ENCODE data around the gene TAF11L5.
"Not testable (repeated sequence)": the region's sequence is repeated elsewhere in the genome, so short reads cannot be mapped to it uniquely, and the experiment has no call there.

Gene TAF11L5

DNA sequence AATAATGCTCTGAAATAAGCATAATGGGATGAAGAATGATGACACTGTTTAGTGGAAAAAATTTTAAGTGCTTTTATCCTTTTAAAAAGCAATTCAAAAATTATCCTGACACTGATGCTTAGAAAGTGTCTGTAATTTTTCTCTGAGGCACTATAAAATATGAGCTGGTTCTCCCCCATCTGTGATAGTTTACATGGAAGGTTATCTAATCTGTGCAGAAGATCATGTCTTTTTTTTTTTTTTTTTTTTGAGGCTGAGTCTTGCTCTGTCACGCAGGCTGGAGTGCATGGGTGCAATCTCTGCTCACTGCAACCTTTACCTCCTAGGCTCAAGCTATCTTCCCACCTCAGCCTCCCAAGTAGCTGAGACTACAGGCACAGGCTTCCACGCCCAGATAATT is 42.2 kb upstream of the TAF11L5 start:
- Histone ChIP-seq H4K20me1 (ENCODE audit: insufficient read depth, low read length) (no peaks in the 10 kb centered on the region), H3K4me3 (ENCODE audit: low read length) (no peak overlapping the region), H3K4me1 (ENCODE audit: low read length) (no peaks in the 10 kb centered on the region), H3K9me2 (replicated peaks; ENCODE audit: insufficient read depth, low read length) (no peaks in the 10 kb centered on the region), H3K27ac (ENCODE audit: low read length) (no peak overlapping the region), H3K9me3 (replicated peaks; ENCODE audit: insufficient read depth, low read length) (no peaks in the 10 kb centered on the region), H3F3A (ENCODE audit: insufficient read depth, low read length) (no peaks in the 10 kb centered on the region), H3K4me2 (ENCODE audit: low read depth, low read length) (no peak overlapping the region), H3K27me3 (replicated peaks; ENCODE audit: insufficient read depth, low read length) (no peaks in the 10 kb centered on the region), H3K9ac (ENCODE audit: low read length) (no peak overlapping the region), H3K79me2 (ENCODE audit: low read length) (no peaks in the 10 kb centered on the region), H2AFZ (ENCODE audit: low read length) (no peak overlapping the region), H3K36me3 (replicated peaks; ENCODE audit: insufficient read depth, low read length) (no peaks in the 10 kb centered on the region)
- TF ChIP-seq EZH2phosphoT487 (IDR thresholded peaks at IDR 0.05; ENCODE audit: low read length) (no peak), EZH2 (optimal IDR thresholded peaks at IDR 0.05; ENCODE audit: low read depth, low read length) (no peak)
- TF ChIP-seq, protein P1, sequence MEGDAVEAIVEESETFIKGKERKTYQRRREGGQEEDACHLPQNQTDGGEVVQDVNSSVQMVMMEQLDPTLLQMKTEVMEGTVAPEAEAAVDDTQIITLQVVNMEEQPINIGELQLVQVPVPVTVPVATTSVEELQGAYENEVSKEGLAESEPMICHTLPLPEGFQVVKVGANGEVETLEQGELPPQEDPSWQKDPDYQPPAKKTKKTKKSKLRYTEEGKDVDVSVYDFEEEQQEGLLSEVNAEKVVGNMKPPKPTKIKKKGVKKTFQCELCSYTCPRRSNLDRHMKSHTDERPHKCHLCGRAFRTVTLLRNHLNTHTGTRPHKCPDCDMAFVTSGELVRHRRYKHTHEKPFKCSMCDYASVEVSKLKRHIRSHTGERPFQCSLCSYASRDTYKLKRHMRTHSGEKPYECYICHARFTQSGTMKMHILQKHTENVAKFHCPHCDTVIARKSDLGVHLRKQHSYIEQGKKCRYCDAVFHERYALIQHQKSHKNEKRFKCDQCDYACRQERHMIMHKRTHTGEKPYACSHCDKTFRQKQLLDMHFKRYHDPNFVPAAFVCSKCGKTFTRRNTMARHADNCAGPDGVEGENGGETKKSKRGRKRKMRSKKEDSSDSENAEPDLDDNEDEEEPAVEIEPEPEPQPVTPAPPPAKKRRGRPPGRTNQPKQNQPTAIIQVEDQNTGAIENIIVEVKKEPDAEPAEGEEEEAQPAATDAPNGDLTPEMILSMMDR (IDR thresholded peaks at IDR 0.05; ENCODE audit: low read length): no peak
- DNase-seq: no peak

DNA sequence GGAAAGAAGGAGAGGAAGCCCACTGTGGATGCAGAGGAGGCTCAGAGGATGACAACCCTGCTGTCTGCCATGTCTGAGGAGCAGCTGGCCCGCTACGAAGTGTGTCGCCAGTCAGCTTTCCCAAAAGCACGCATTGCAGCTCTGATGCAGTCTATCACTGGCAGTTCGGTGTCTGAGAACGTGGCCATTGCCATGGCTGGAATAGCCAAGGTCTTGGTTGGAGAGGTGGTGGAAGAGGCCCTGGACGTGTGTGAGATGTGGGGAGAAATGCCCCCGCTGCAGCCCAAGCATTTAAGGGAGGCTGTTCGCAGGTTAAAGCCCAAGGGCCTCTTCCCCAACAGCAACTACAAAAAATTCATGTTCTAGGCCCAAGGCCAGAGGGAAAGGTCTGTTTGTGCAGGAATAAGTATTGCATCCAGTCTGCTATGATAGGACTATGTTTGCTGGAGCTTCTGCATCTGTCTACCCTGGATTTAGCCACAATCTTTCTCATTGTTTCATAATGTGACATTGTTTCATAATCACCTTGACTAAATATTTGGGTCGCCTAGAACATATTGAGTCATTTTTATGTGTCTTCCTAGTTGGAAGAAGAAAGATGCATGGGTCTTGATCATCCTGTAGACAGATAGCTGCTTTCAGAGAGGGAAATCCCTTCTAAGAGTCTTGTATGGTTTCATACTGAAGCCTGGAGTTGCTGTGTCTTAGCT is 38.4 kb upstream of the TAF11L5 start:
- not testable (repeated sequence) for H3K36me3 ChIP-seq (replicated peaks; ENCODE audit: insufficient read depth, low read length); DNase-seq; H3K4me1 ChIP-seq (ENCODE audit: low read length); H3K9ac ChIP-seq (ENCODE audit: low read length); H3K9me2 ChIP-seq (replicated peaks; ENCODE audit: insufficient read depth, low read length); H3K27me3 ChIP-seq (replicated peaks; ENCODE audit: insufficient read depth, low read length); H3K9me3 ChIP-seq (replicated peaks; ENCODE audit: insufficient read depth, low read length); H3F3A ChIP-seq (ENCODE audit: insufficient read depth, low read length); H3K4me3 ChIP-seq (ENCODE audit: low read length); H3K27ac ChIP-seq (ENCODE audit: low read length); H3K79me2 ChIP-seq (ENCODE audit: low read length); H3K4me2 ChIP-seq (ENCODE audit: low read depth, low read length); H2AFZ ChIP-seq (ENCODE audit: low read length); H4K20me1 ChIP-seq (ENCODE audit: insufficient read depth, low read length)

DNA sequence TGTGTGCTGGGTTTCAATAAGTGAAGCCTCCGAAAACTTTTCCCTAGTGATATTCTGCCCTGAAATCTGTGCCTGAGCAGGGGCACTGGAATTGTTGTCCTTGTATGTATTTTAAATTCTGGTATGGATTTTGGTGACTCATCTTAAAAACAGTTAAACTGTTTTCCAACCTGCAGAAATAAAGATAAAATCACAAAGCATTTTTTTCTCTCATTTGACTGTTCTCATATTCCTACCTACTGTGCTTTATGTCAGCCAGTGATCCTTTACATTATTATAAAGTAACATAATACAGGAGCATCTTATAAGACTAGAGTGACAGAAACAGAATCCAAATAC is 37.9 kb upstream of the TAF11L5 start:
- Histone ChIP-seq H4K20me1 (ENCODE audit: insufficient read depth, low read length) (no peaks in the 10 kb centered on the region), H3K79me2 (ENCODE audit: low read length) (no peaks in the 10 kb centered on the region), H3K27ac (ENCODE audit: low read length) (no peak overlapping the region), H3K4me2 (ENCODE audit: low read depth, low read length) (no peak overlapping the region), H3K36me3 (replicated peaks; ENCODE audit: insufficient read depth, low read length) (no peaks in the 10 kb centered on the region), H3K4me3 (ENCODE audit: low read length) (no peak overlapping the region), H3F3A (ENCODE audit: insufficient read depth, low read length) (no peaks in the 10 kb centered on the region), H3K9ac (ENCODE audit: low read length) (no peak overlapping the region), H3K9me3 (replicated peaks; ENCODE audit: insufficient read depth, low read length) (no peaks in the 10 kb centered on the region), H3K4me1 (ENCODE audit: low read length) (no peaks in the 10 kb centered on the region), H3K27me3 (replicated peaks; ENCODE audit: insufficient read depth, low read length) (no peaks in the 10 kb centered on the region), H3K9me2 (replicated peaks; ENCODE audit: insufficient read depth, low read length) (no peaks in the 10 kb centered on the region), H2AFZ (ENCODE audit: low read length) (no peak overlapping the region)
- TF ChIP-seq, protein P1 (IDR thresholded peaks at IDR 0.05; ENCODE audit: low read length): no peak
- TF ChIP-seq EZH2 (optimal IDR thresholded peaks at IDR 0.05; ENCODE audit: low read depth, low read length) (no peak), EZH2phosphoT487 (IDR thresholded peaks at IDR 0.05; ENCODE audit: low read length) (no peak)
- no peak for DNase-seq

DNA sequence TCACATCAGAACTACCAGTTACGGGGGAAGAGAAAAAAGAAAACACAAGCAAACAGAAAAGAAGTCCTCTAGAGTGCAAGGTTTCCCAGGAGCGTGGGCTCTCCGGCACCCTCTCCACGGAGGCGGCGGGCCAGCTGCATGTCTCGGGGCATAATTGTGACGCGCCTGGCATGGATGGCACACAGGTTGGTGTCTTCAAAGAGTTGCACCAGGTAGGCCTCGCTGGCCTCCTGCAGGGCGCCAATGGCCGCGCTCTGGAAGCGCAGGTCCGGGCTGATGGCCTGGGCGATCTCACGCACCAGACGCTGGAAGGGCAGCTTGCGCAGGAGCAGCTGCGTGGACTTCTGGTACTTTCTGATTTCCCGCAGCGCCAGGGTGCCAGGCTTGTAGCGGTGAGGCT is 33.8 kb upstream of the TAF11L5 start:
- not testable (repeated sequence) for H2AFZ ChIP-seq (ENCODE audit: low read length); H3K4me3 ChIP-seq (ENCODE audit: low read length); H4K20me1 ChIP-seq (ENCODE audit: insufficient read depth, low read length); DNase-seq; H3K27me3 ChIP-seq (replicated peaks; ENCODE audit: insufficient read depth, low read length); H3K4me2 ChIP-seq (ENCODE audit: low read depth, low read length); H3K79me2 ChIP-seq (ENCODE audit: low read length); H3K9ac ChIP-seq (ENCODE audit: low read length); H3K27ac ChIP-seq (ENCODE audit: low read length); H3K9me3 ChIP-seq (replicated peaks; ENCODE audit: insufficient read depth, low read length); H3K36me3 ChIP-seq (replicated peaks; ENCODE audit: insufficient read depth, low read length); H3K9me2 ChIP-seq (replicated peaks; ENCODE audit: insufficient read depth, low read length); H3F3A ChIP-seq (ENCODE audit: insufficient read depth, low read length); H3K4me1 ChIP-seq (ENCODE audit: low read length)

All from MM.1S (cell line).